HEK293 (cell line): ENCODE measurements around the gene ANKRD44.

Experiments
- CTCF ChIP-seq: fragments of 450-650 bp; formaldehyde crosslinking; IDR thresholded peaks from 2 replicates; pipeline ENCODE4 v1.5.1; 2016; ENCODE audit warnings: missing biosample characterization, missing genetic modification characterization
- REST ChIP-seq: fragments of 450-650 bp; formaldehyde crosslinking; IDR thresholded peaks from 2 replicates; pipeline ENCODE4 v1.5.1; 2016; ENCODE audit warnings: missing biosample characterization, missing genetic modification characterization

DNA sequence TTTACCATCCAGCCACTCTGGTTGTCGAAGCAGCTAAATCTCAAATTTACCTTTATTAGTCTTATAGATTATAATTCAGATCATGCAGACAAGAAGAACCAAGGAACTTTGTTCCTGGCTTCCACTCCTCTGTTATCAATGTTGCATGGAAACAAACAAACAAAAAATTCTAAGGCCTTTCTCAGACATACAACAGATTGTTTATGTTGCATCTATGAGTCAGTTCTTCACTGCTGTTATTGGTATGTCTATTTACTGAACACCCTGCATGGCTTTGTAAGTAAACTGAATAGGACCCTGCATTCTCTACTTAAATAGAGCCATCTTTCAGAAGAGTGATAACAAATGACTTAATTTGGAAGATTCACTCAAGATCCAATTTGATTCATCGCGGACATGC lies 1.6 kb upstream of the ANKRD44 start:
- TF ChIP-seq CTCF (tag by site-specific recombination) (no peak), REST (tag by site-specific recombination) (no peak)
